ENCODE results near the gene SPATA2.

SPATA2 gene

DNA sequence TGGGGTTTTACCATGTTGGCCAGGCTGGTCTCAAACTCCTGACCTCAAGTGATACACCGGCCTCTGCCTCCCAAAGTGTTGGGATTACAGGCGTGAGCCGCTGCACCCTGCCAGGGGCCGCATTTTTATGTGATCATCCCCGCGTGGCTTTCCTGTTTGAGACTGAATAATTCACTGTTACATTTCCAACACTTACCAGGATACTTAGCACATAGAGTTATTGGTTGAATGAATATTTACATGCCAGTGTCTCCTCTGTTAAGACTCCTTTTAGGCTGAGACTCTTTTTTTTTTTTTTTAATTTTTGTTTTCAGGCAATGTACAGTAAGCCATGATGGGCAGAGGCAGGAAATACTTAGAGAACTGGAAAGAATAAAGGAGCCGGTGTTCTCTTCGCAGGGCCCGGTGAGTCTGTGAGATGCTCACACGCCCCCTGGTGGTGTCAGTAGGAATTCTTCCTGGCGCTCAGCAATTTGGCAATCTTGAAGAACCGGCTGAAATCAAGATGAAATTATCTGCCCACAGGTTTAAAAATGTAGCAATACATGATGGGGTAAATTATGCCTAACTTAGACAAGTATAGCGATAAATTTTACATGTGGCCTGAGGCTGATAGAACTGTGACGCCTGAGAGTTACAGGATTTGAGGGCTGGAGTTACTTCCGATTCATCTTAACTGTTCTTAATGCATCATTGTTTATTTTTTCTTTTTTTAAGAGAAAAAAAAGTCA lies 13.2 kb upstream of the SPATA2 start:
- peak; percentile 72 for DNase-seq

- DNase-seq = no peak
These were observed 10.6 kb upstream of the SPATA2 start for GRCh38 chr20:49925901-49926454.

- DNase-seq = no peak
These were observed 8.9 kb upstream of the SPATA2 start for GRCh38 chr20:49924247-49924646.

DNA sequence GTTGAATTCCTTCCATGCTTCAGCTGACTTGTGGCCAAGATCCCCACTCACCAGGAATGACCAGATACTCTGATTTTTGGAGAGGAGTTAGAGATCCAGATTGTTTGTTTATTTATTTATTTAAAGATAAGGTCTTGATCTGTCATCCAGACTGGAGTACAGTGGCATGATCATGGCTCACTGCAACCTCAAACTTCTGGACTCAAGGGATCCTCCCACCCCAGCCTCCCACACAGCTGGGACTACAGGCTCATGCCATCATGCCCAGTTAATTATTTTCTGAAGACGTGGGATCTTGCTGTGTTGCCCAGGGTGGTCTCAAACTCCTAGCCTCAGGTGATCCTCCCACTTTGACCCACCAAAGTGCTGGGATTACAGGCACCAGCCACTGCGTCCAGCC lies 4.1 kb upstream of the SPATA2 start:
- no peak for DNase-seq

DNA sequence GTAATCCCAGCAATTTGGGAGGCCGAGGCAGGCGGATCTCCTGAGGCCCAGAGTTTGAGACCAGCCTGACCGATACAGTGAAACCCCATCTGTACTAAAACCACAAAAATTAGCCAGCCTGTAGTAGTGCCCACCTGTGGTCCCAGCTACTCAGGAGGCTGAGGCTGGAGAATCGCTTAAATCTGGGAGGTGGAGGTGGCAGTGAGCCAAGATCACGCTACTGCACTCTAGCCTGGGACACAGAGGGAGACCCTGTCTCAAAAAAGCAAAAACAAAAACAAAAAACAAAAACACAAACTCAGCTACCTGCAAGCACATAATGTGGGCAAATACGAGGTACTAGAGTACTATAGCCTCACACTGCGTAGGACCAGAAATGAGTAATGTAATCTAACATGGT lies 3.7 kb upstream of the SPATA2 start:
- no peak for DNase-seq

- DNase-seq = no peak
These were observed 3.1 kb upstream of the SPATA2 start for GRCh38 chr20:49918446-49918845.

DNA sequence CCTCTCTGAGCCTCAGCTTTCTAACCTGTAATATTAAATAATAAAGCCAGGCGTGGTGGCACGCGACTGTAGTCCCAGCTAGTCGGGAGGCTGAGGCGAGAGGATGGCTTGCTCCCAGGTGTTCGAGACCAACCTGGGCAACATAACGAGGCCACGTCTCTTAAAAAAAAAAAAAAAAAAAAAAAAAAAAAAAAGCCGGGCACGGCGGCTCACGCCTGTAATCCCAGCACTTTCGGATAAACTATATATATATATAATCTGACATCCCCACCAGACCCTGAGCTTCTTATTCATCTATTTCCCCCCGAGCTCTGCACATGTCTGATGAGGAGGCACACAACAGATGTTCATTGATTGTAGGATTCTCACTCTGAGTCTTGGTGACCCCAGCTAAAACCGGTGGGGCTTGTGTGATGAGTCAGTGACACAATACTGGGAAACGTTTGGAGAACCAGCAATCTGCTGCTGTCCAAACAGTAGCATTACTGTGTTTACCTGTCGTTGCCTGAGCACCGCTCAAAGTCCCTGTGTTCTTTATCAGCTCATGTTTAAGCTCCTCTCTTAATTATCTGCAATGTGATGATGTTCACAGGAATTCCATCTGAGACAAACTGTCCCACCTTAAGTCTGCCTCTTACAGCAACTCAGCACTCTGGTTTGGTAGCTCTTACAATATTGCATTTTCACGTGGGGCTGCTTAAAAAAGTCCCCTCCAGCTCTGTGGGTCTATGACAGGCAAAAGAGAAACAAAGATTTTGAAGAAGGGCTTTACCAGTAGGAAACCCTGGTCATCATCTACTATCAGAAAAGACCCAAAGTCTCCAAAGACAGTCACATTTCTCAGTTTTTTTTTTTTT lies 1.0 kb upstream of the SPATA2 start:
- DNase-seq = no peak

GRCh38 chr20:49915118-49915379 lies 280 bp downstream of the SPATA2 start:
- DNase-seq = no peak

- no peak for DNase-seq
These were observed 815 bp downstream of the SPATA2 start for GRCh38 chr20:49914310-49915117.

GRCh38 chr20:49913399-49914047 lies 1.8 kb downstream of the SPATA2 start:
- DNase-seq = no peak

- no peak for DNase-seq
These were observed 5.0 kb downstream of the SPATA2 start for GRCh38 chr20:49910340-49910706.

DNA sequence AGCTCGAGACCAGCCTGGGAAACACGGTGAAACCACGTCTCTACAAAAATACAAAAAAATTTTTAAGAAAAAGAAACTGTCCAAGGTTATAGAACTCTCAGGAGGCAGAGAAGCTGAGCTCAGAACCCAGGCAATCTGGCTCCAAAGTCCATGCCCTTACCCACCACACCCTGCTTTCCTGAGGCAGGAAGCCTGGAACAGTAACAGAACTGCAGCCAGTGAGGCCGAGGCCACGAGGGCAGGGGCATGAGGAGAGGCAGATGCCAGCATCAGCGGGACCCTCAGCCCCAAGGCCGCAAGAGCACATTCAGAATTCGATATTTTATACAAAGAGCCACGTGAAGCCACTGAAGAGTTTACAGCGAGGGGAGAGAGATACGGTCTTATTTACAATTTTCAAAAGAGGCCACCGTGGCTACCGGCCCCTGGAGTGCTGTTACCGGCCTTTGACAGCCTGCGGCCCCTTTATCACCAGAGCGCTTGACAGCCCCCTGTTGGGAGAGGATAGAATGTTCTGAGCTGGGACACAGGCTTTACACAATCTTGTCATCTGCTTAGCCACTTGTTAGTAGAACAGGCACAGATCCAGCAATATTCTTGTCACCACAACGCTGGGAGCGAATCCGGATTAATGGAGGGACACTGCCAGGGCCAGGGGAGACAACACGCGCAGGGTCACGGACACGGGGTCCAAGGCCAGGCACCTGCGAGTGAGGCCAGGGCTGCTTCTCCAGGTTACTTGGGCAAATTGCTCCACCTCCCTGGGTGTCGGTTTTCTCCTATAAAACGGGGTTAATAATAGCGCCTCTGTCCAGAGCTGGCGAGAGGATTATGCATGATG lies 5.6 kb downstream of the SPATA2 start:
- no peak for DNase-seq

GRCh38 chr20:49908258-49908565 lies 7.1 kb downstream of the SPATA2 start:
- DNase-seq = no peak

- no peak for DNase-seq
These were observed 7.7 kb downstream of the SPATA2 start for GRCh38 chr20:49907405-49908257.

GRCh38 chr20:49906615-49907154 lies 8.6 kb downstream of the SPATA2 start:
- DNase-seq = no peak

DNA sequence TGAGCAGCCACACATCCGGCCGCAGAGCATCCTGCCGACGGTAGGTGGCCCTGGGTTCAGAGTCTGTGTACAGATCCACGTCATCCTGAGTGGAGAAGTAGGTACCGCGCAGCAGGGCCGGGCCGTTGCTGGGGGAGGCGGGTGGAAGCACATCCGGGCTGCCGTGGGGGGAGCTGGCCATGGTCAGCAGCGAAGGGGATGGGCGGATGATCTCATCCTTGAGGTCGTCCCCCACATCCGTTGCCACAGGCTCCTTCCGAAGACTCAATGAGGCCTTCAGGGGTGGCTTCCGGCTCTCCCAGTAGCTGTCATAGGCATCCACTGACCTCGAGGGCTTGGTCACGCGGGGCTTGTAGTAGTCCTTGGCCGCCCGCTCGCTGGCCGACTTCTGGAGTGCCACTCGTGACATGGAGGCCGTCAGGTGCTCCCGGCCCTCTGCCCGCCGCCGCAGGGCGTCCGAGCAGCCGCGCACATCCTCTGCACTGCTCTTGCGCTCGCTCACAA lies 9.2 kb downstream of the SPATA2 start:
- DNase-seq = no peak

- DNase-seq = no peak
These were observed 9.8 kb downstream of the SPATA2 start for GRCh38 chr20:49905415-49906091.

GRCh38 chr20:49904440-49905214 lies 10.7 kb downstream of the SPATA2 start:
- no peak for DNase-seq

DNA sequence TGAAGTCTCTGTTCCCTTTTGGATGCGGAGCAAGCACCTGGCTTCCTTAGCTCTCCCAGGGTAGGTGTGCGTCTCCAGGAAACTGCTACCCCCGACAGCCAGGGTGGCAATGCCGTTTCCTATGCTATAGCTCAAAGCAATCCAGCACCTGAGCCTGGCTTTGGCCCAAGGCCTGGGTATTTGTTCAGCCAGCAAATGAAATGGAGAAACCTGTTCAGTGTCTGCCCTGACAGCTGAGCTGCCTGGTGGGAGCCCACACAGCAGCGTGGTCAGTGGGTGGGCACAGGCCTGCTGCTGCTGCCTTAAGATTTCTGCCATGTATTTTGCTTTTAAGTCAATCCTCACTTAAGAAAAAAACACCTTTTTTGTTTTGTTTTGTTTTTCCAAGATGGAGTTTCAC lies 13.7 kb downstream of the SPATA2 start:
- no peak for DNase-seq

Measured in amniotic stem cell (primary cell).